Mesothelial cell of epicardium (in vitro differentiated cells): ENCODE measurements around the gene EIF2A. TPM values are rescaled to one million over a fixed set of nuclear protein-coding genes. Genes with fewer than 3 reads are reported as not detected.
"Not testable (repeated sequence)": the region's sequence is repeated elsewhere in the genome, so short reads cannot be mapped to it uniquely, and the experiment has no call there.

ENCODE experiments used
- DNase-seq, 2 experiments: peaks; one replicate each; pipeline ENCODE4 v3.0.0; 2021; ENCODE audit warnings: low spot score in 2 of 2; ENCODE audit not compliant: unreplicated experiment in 2 of 2
- H3K27ac Mint-ChIP-seq: 2 replicates; pipeline ENCODE4 v1.8.0; 2021; ENCODE audit warnings: mixed read lengths
- H3K27me3 Mint-ChIP-seq: 2 replicates; pipeline ENCODE4 v1.8.0; 2021; ENCODE audit warnings: low read depth, mixed read lengths
- H3K36me3 Mint-ChIP-seq: 2 replicates; pipeline ENCODE4 v1.8.0; 2021; ENCODE audit warnings: mixed read lengths
- H3K4me1 Mint-ChIP-seq: 2 replicates; pipeline ENCODE4 v1.8.0; 2021; ENCODE audit warnings: mixed read lengths
- H3K4me3 Mint-ChIP-seq: 2 replicates; pipeline ENCODE4 v1.8.0; 2021; ENCODE audit warnings: mild to moderate bottlenecking, moderate library complexity, mixed read lengths
- H3K9me3 Mint-ChIP-seq: 2 replicates; pipeline ENCODE4 v1.8.0; 2021; ENCODE audit warnings: mixed read lengths
- CTCF ChIP-seq: fragments of 200-600 bp; sonication (generic); IDR thresholded peaks from one replicate; pipeline ENCODE4 v1.5.0; 2021; ENCODE audit warnings: antibody characterized with exemption; ENCODE audit not compliant: unreplicated experiment
- total RNA-seq: library from RNA; stranded (reverse); gene quantifications from 3 replicates; pipeline ENCODE4 v1.2.1, GENCODE V29; 2021

The EIF2A gene
- 56.8 to 60.7 TPM (median 60.6 TPM) in 3 replicates for total RNA-seq

DNA sequence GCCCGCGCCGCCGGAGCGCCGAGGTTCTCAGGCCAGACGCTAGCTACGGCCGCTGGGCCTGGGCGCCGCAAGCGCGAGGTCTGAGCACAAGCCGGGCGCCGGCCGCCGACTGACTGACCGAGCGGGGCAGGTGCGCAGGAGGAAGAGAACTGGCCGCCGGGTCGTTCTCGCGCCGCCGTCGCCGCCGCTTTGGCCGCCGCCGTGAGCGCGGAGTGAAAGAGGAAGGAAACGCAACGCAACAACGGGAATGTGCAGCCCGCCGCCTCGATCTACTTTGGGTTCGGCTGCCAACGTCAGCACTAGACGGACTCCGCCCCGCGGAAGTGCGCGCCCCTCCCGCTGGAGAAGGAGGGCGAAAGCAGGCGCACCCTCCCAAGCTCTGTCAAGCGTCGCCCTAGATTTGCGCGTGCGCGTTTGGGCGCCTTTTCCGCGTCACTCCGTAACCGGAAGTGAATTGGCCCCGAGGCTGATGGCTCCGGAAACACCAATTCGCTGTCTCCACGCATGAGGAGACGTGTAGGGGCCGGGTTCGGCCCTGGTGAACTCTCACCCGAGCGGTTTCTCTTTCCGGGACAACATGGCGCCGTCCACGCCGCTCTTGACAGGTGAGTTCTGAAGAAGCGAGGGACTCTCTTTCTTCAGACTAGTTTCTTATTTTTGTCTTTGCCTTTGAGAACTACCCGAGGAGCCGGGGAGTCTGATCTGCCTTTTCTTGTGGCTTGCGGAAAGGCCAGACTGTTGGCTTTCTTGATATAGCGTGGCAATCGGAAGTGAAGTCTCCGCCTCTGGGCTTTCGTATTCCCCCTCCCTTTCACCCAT is at the start of gene EIF2A, which contains the start of gene SERP1:
EIF2A (plus strand) TSS at position 562 of the 819 bp plus-strand sequence; CDS start at position 578, 16 bp downstream.
SERP1 (minus strand) TSS at position 271 of the 819 bp plus-strand sequence. CDS start 361 bp downstream, outside the sequence.
- Mint-ChIP-seq H3K36me3 (peaks cover 10% of the 10 kb centered on the region), H3K9me3 (no peaks in the 10 kb centered on the region), H3K27me3 (no peaks in the 10 kb centered on the region), H3K27ac (peak within 1 kb of the TSS; percentile 100), H3K4me1 (peaks cover 22% of the 10 kb centered on the region), H3K4me3 (peak within 1 kb of the TSS; percentile 98)
- peak; percentile 96 to 99 for DNase-seq
- no peak for TF ChIP-seq CTCF

- no peak for TF ChIP-seq CTCF
- H3K27ac Mint-ChIP-seq: no peak overlapping the region
- H3K4me3 Mint-ChIP-seq: no peak overlapping the region
- no peaks in the 10 kb centered on the region for H3K27me3 Mint-ChIP-seq
- peaks cover 10% of the 10 kb centered on the region for H3K9me3 Mint-ChIP-seq
- H3K36me3 Mint-ChIP-seq: peaks cover 4% of the 10 kb centered on the region
- no peak for DNase-seq
- H3K4me1 Mint-ChIP-seq: peaks cover 6% of the 10 kb centered on the region
Measured at GRCh38 chr3:150497956-150498355, 48.6 kb upstream of the EIF2A start.

GRCh38 chr3:150500960-150501359 is 45.6 kb upstream of the EIF2A start:
- not testable (repeated sequence) for H3K4me3 Mint-ChIP-seq, H3K27me3 Mint-ChIP-seq, DNase-seq, H3K4me1 Mint-ChIP-seq, H3K9me3 Mint-ChIP-seq, H3K36me3 Mint-ChIP-seq, H3K27ac Mint-ChIP-seq

DNA sequence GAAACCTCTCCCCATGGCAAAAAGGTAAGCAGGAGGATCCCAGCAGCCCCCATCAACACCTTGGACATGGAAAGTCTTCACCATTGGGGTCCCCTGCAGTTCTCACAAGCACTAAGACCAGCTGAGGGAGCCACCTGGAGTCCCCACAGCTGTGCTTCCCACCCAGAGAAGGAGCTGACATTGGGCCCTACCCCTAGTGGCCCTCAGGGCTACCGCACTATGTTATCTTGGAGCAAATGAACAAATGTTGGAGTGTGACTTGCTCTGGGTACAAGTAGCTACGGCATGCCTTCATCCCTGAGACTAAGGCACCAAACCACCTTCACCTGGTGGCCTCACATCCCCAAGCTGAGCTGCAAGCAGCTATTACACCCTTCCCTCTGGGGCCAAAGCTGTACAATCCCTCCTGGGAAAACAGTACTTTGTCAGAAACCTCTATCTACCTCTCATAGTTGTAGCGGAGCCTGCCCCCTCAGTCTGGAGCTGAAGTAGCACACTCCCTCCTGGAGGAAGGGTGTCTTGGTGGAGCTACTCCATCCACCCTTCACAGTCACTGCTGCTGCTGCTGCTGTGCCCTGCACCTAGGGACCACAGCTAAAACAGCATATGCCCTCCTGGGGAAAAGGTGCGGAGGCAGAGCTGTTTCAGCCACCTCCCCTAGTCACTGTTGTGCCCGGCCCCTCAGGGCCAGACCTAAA is 43.0 kb upstream of the EIF2A start:
- Mint-ChIP-seq H3K27ac (no peak overlapping the region), H3K27me3 (no peaks in the 10 kb centered on the region), H3K4me3 (no peak overlapping the region), H3K36me3 (peaks cover 4% of the 10 kb centered on the region), H3K4me1 (no peaks in the 10 kb centered on the region), H3K9me3 (peaks cover 24% of the 10 kb centered on the region)
- DNase-seq: no peak
- no peak for TF ChIP-seq CTCF

DNA sequence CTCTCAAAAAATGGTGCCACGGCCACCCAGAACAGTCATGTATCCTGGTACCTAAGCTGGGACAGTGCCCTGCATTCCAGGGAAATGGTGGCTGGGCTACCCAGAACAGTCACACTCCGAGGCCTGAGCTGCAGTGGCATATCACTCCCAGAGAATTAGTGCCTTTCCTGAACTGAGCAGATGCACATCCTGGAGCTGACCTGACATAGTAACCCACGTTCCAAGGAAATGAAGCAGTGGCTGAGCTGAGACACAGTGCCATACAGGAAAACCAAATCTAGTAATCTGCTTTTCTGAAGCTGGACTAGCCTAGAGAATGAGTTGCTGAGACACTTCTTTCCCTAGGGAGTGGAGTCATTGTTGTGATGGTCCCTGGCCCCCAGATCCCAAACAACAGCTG is 42.1 kb upstream of the EIF2A start:
- Mint-ChIP-seq H3K4me1 (no peaks in the 10 kb centered on the region), H3K27me3 (no peaks in the 10 kb centered on the region), H3K27ac (no peak overlapping the region), H3K9me3 (peaks cover 21% of the 10 kb centered on the region), H3K36me3 (peaks cover 4% of the 10 kb centered on the region), H3K4me3 (no peak overlapping the region)
- DNase-seq: no peak
- no peak for TF ChIP-seq CTCF

DNA sequence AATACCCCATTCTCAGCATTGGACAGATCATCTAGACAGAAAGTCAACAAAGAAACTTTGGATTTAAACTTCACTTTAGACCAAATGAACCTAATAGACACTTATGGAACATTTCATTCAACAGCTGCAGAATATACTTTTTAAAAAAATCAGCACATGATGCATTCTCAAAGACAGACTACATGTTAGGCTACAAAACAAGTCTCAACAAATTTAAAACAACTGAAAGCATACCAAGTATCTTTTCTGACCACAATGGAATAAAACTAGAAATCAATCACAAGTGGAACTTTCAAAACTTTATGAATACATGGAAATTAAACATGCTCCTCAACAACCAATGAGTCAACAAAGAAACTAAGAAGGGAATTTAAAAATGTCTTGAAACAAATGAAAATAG is 38.2 kb upstream of the EIF2A start:
- Mint-ChIP-seq H3K27me3 (no peaks in the 10 kb centered on the region), H3K4me3 (no peak overlapping the region), H3K9me3 (peaks cover 15% of the 10 kb centered on the region), H3K36me3 (no peaks in the 10 kb centered on the region), H3K27ac (no peak overlapping the region), H3K4me1 (no peaks in the 10 kb centered on the region)
- DNase-seq: no peak
- TF ChIP-seq CTCF: no peak
